Upper lobe of right lung (tissue), 1 donor: ENCODE measurements around the gene FAM53B. TPM values are rescaled to one million over a fixed set of nuclear protein-coding genes. Genes with fewer than 3 reads are reported as not detected.

Source experiments
- ATAC-seq: fragments of 200-7000 bp; cut with Tn5 transposase; one replicate; pipeline ENCODE4 v1.9.1; 2020; ENCODE audit warnings: mild to moderate bottlenecking, moderate library complexity
- DNase-seq: peaks from one replicate; pipeline ENCODE4 v3.0.0-alpha.2; 2020
- H3K27ac ChIP-seq: fragments of 200-600 bp; one replicate; pipeline ENCODE4 v1.8.0; 2022
- H3K27me3 ChIP-seq: fragments of 200-600 bp; one replicate; pipeline ENCODE4 v1.8.0; 2022; ENCODE audit warnings: mild to moderate bottlenecking
- H3K36me3 ChIP-seq: fragments of 200-600 bp; one replicate; pipeline ENCODE4 v1.8.0; 2022
- H3K4me1 ChIP-seq: fragments of 200-600 bp; one replicate; pipeline ENCODE4 v1.8.0; 2022
- H3K4me3 ChIP-seq: fragments of 200-600 bp; one replicate; pipeline ENCODE4 v1.8.0; 2022; ENCODE audit warnings: mild to moderate bottlenecking
- H3K9me3 ChIP-seq: fragments of 200-600 bp; one replicate; pipeline ENCODE4 v1.8.0; 2022
- intact Hi-C: fragments of 100-400 bp; cut with DNase I; formaldehyde crosslinking; loops from one replicate; pipeline ENCODE4 v1.11.0; 2022
- total RNA-seq: library from RNA; stranded (reverse); fragmentation: NEBNext Ultra II Directional; extraction: Animal tissue kit (Norgen Biotek cat#: 25700); gene quantifications from one replicate; pipeline ENCODE4 v1.2.1, GENCODE V29; 2021
- TF ChIP-seq, protein P1 (sequence below): fragments of 200-600 bp; IDR thresholded peaks from one replicate; pipeline ENCODE4 v1.8.0; 2022; ENCODE audit warnings: antibody characterized with exemption
- donor health status: DM: no; HTN: yes; CAD: no; lungs with severe emphysema.

FAM53B gene
- total RNA-seq, 1 donor from 2014 or later, result 31.4 TPM

GRCh38 chr10:124697443-124697836 lies 46.7 kb downstream of the FAM53B start:
- peaks cover 26% of the 10 kb centered on the region for H3K36me3 ChIP-seq
- H3K27ac ChIP-seq, result peak overlapping the region; percentile 58
- ATAC-seq (no peak), DNase-seq (peak; percentile 30)
- H3K27me3 ChIP-seq, result no peaks in the 10 kb centered on the region
- peaks cover 63% of the 10 kb centered on the region for H3K4me1 ChIP-seq
- intact Hi-C loops, result no loop called here
- no peaks in the 10 kb centered on the region for H3K9me3 ChIP-seq
- no peak overlapping the region for H3K4me3 ChIP-seq
- TF ChIP-seq, protein P1, sequence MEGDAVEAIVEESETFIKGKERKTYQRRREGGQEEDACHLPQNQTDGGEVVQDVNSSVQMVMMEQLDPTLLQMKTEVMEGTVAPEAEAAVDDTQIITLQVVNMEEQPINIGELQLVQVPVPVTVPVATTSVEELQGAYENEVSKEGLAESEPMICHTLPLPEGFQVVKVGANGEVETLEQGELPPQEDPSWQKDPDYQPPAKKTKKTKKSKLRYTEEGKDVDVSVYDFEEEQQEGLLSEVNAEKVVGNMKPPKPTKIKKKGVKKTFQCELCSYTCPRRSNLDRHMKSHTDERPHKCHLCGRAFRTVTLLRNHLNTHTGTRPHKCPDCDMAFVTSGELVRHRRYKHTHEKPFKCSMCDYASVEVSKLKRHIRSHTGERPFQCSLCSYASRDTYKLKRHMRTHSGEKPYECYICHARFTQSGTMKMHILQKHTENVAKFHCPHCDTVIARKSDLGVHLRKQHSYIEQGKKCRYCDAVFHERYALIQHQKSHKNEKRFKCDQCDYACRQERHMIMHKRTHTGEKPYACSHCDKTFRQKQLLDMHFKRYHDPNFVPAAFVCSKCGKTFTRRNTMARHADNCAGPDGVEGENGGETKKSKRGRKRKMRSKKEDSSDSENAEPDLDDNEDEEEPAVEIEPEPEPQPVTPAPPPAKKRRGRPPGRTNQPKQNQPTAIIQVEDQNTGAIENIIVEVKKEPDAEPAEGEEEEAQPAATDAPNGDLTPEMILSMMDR, result no peak

GRCh38 chr10:124696446-124697392 lies 47.5 kb downstream of the FAM53B start:
- intact Hi-C loops, result no loop called here
- ATAC-seq (no peak), DNase-seq (peak; percentile 52)
- TF ChIP-seq, protein P1, result no peak
- Histone ChIP-seq H3K27ac (peak overlapping the region; percentile 58), H3K4me1 (peaks cover 56% of the 10 kb centered on the region), H3K9me3 (no peaks in the 10 kb centered on the region), H3K27me3 (no peaks in the 10 kb centered on the region), H3K36me3 (peaks cover 26% of the 10 kb centered on the region), H3K4me3 (no peak overlapping the region)

GRCh38 chr10:124695259-124695658 lies 48.9 kb downstream of the FAM53B start:
- ATAC-seq (no peak), DNase-seq (no peak)
- TF ChIP-seq, protein P1, result no peak
- Histone ChIP-seq H3K27ac (no peak overlapping the region), H3K9me3 (no peaks in the 10 kb centered on the region), H3K4me1 (peaks cover 41% of the 10 kb centered on the region), H3K36me3 (peaks cover 26% of the 10 kb centered on the region), H3K27me3 (no peaks in the 10 kb centered on the region), H3K4me3 (no peak overlapping the region)
- intact Hi-C loops, result no loop called here

DNA sequence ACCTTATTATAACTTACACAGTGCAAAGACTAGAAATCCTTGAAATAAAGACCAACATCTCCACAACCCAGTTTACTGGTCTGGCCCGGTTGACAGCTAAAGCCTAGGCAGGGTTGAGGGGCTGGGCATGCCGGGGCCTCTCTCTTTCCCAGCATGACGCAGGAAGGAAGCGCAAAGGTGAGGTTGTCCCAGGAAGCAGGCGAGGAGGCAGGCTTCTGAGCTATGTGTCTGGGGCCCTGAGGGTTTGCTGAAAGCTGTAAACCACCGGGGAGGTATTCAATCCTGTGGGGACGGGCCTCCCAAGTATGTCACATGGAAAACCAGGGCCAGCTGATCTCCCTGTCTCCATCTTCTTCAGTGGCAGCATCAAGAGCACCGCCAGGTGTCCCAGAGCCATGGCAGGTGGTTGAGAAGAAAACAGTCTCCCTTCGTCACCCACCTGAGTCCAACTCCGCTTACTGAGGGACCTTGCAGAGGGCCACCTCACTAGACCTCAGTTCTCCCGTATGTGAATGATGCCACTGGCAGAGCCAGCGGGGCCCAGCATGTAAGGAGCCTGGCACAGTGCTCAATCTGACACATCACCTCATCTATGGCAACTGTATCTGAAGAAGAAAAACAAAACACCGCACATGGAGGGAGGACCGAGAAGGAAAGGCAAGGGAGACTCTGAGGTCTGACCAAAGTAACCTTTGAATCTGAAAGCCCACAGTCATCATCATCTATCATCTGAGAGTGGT lies 49.5 kb downstream of the FAM53B start:
- intact Hi-C loops, result no loop called here
- H3K27me3 ChIP-seq, result no peaks in the 10 kb centered on the region
- no peak overlapping the region for H3K27ac ChIP-seq
- H3K36me3 ChIP-seq, result peaks cover 31% of the 10 kb centered on the region
- ATAC-seq (no peak), DNase-seq (no peak)
- H3K4me1 ChIP-seq, result peaks cover 35% of the 10 kb centered on the region
- no peak overlapping the region for H3K4me3 ChIP-seq
- H3K9me3 ChIP-seq, result no peaks in the 10 kb centered on the region
- TF ChIP-seq, protein P1, result no peak

DNA sequence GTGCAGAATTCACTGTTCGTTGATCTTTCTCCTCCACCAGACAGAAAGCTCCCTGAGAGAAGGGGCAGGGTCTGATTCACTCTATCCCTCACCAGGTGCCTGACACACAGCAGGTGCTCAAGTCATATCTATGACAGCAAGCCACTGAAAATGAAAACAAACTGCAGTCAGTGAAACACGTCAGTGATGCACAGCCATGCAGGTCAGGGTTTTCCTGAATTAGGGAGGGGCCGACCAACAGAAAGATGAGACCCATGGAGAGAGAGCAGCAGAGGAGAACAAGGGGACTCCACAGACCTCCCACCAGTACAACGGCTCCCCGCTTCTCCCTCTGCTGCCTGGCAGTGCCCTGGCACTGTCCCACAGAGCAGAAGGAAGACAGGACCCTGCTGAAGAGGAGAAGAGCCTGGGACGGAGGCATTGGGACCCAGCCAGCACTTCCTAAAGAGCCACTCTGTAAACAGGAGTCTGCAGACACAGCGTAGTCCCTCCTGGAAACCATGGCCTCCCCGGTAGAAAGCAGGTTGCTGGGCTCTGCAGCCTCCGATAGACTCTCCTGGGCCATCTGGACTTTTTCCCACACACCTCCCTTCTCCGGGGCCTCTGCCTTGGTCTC lies 50.3 kb downstream of the FAM53B start:
- DNase-seq, result no peak
- H3K36me3 ChIP-seq, result peaks cover 34% of the 10 kb centered on the region
- H3K27me3 ChIP-seq, result no peaks in the 10 kb centered on the region
- H3K27ac ChIP-seq, result no peak overlapping the region
- no peaks in the 10 kb centered on the region for H3K9me3 ChIP-seq
- intact Hi-C loops, result no loop called here
- H3K4me1 ChIP-seq, result peaks cover 28% of the 10 kb centered on the region
- TF ChIP-seq, protein P1, result no peak
- ATAC-seq, result no peak
- no peak overlapping the region for H3K4me3 ChIP-seq
